ENCODE measurements around the gene ZFHX3. TPM values are rescaled to one million over a fixed set of nuclear protein-coding genes. Genes with fewer than 3 reads are reported as not detected.

The ZFHX3 gene
- total RNA-seq, 2 experiments from 2014 or later = 0.63 to 0.64 TPM

GRCh38 chr16:72808754-72809153 is 239.2 kb downstream of the ZFHX3 start:
- Mint-ChIP-seq H3K9me3 (no peaks in the 10 kb centered on the region), H3K36me3 (ENCODE audit: low read depth) (no peaks in the 10 kb centered on the region), H3K27me3 (no peaks in the 10 kb centered on the region), H3K4me1 (ENCODE audit: low read depth) (no peaks in the 10 kb centered on the region), H3K27ac (no peak overlapping the region), H3K4me3 (no peak overlapping the region)
- DNase-seq (no peak), ATAC-seq (ENCODE audit: poor library complexity) (no peak)
- intact Hi-C loops (cut with DNase I, micrococcal nuclease) = no loop called here
- Histone ChIP-seq H3K4me3 (ENCODE audit: low read length) (no peak overlapping the region), H3K27me3 (ENCODE audit: control insufficient read depth in 1 of 2, insufficient read depth in 2 of 2, low read length in 2 of 2) (no peaks in the 10 kb centered on the region), H3K27ac (ENCODE audit: low read depth in 1 of 2, low read length in 2 of 2) (no peak overlapping the region), H3K4me1 (ENCODE audit: insufficient read depth, low read length) (no peaks in the 10 kb centered on the region), H3K36me3 (ENCODE audit: insufficient read depth, low read length) (no peaks in the 10 kb centered on the region), H3K9me3 (ENCODE audit: control insufficient read depth in 1 of 2, insufficient read depth in 1 of 2, low read length in 2 of 2) (no peaks in the 10 kb centered on the region)
- ChIA-PET CTCF (no interaction called here), POLR2A (no interaction called here)
- TF ChIP-seq CTCF (IDR thresholded peaks at IDR 0.05) = no peak

- no peak for TF ChIP-seq CTCF (IDR thresholded peaks at IDR 0.05)
- H3K9me3 Mint-ChIP-seq = no peaks in the 10 kb centered on the region
Observed at GRCh38 chr16:72807245-72807644, 240.7 kb downstream of the ZFHX3 start.

GRCh38 chr16:72805486-72805885 is 242.4 kb downstream of the ZFHX3 start:
- H3K9me3 ChIP-seq (ENCODE audit: control insufficient read depth in 1 of 2, insufficient read depth in 1 of 2, low read length in 2 of 2) = no peaks in the 10 kb centered on the region
- H3K4me3 ChIP-seq (ENCODE audit: low read length) = no peak overlapping the region
- Mint-ChIP-seq H3K4me3 (no peak overlapping the region), H3K4me1 (ENCODE audit: low read depth) (no peaks in the 10 kb centered on the region), H3K27me3 (no peaks in the 10 kb centered on the region), H3K27ac (no peak overlapping the region), H3K36me3 (ENCODE audit: low read depth) (no peaks in the 10 kb centered on the region), H3K9me3 (no peaks in the 10 kb centered on the region)
- no peaks in the 10 kb centered on the region for H3K4me1 ChIP-seq (ENCODE audit: insufficient read depth, low read length)
- H3K36me3 ChIP-seq (ENCODE audit: insufficient read depth, low read length) = no peaks in the 10 kb centered on the region
- DNase-seq (no peak), ATAC-seq (ENCODE audit: poor library complexity) (no peak)
- no peaks in the 10 kb centered on the region for H3K27me3 ChIP-seq (ENCODE audit: control insufficient read depth in 1 of 2, insufficient read depth in 2 of 2, low read length in 2 of 2)
- CTCF ChIA-PET = no interaction called here
- no peak for TF ChIP-seq CTCF (IDR thresholded peaks at IDR 0.05)
- no peak overlapping the region for H3K27ac ChIP-seq (ENCODE audit: low read depth in 1 of 2, low read length in 2 of 2)
- intact Hi-C loops (cut with DNase I, micrococcal nuclease) = no loop called here
- POLR2A ChIA-PET = no interaction called here

More at GRCh38 chr16:72807245-72807644, 240.7 kb downstream of the ZFHX3 start:
- Histone ChIP-seq H3K36me3 (ENCODE audit: insufficient read depth, low read length) (no peaks in the 10 kb centered on the region), H3K27me3 (ENCODE audit: control insufficient read depth in 1 of 2, insufficient read depth in 2 of 2, low read length in 2 of 2) (no peaks in the 10 kb centered on the region), H3K4me3 (ENCODE audit: low read length) (no peak overlapping the region), H3K27ac (ENCODE audit: low read depth in 1 of 2, low read length in 2 of 2) (no peak overlapping the region), H3K4me1 (ENCODE audit: insufficient read depth, low read length) (no peaks in the 10 kb centered on the region), H3K9me3 (ENCODE audit: control insufficient read depth in 1 of 2, insufficient read depth in 1 of 2, low read length in 2 of 2) (no peaks in the 10 kb centered on the region)
- intact Hi-C loops (cut with DNase I, micrococcal nuclease) = no loop called here
- POLR2A ChIA-PET = no interaction called here
- no peak for ATAC-seq (ENCODE audit: poor library complexity)
- Mint-ChIP-seq H3K27ac (no peak overlapping the region), H3K27me3 (no peaks in the 10 kb centered on the region), H3K4me3 (no peak overlapping the region), H3K4me1 (ENCODE audit: low read depth) (no peaks in the 10 kb centered on the region), H3K36me3 (ENCODE audit: low read depth) (no peaks in the 10 kb centered on the region)
- CTCF ChIA-PET = no interaction called here
- no peak for DNase-seq

Data from CD4-positive, alpha-beta T cell (primary cell).